Fibroblast of villous mesenchyme (primary cell): ENCODE results near the gene SHC2. TPM values are rescaled to one million over a fixed set of nuclear protein-coding genes. Genes with fewer than 3 reads are reported as not detected.
"Not testable (repeated sequence)": the region's sequence is repeated elsewhere in the genome, so short reads cannot be mapped to it uniquely, and the experiment has no call there.

Experiments
- DNase-seq: peaks from one replicate; pipeline ENCODE4 v3.0.0-alpha.2; 2010; ENCODE audit warnings: low read depth
- H3K4me3 ChIP-seq: 2 replicates; pipeline ENCODE4 v1.5.1; 2011; ENCODE audit warnings: low read depth, mild to moderate bottlenecking, low read length
- CTCF ChIP-seq: IDR thresholded peaks from 2 replicates; pipeline ENCODE4 v1.5.1; 2012; ENCODE audit warnings: low read depth, mild to moderate bottlenecking, low read length; ENCODE audit not compliant: insufficient read depth
- total RNA-seq: library from RNA; depleted of rRNA; stranded (reverse); fragments of >200 nt; gene quantifications from 2 replicates; pipeline ENCODE4 v1.2.3, GENCODE V29; 2012

Gene SHC2
- total RNA-seq, 1 donor = 0.43 TPM

GRCh38 chr19:397321-397720 is 63.5 kb downstream of the SHC2 start:
- no peak overlapping the region for H3K4me3 ChIP-seq
- DNase-seq = no peak
- no peak for TF ChIP-seq CTCF

- TF ChIP-seq CTCF = no peak
- no peak overlapping the region for H3K4me3 ChIP-seq
- DNase-seq = no peak
These were observed 65.4 kb downstream of the SHC2 start for GRCh38 chr19:395467-395866.

- not testable (repeated sequence) for H3K4me3 ChIP-seq, DNase-seq
These were observed 66.0 kb downstream of the SHC2 start for GRCh38 chr19:394857-395256.

- DNase-seq = not testable (repeated sequence)
These were observed 67.3 kb downstream of the SHC2 start for GRCh38 chr19:393560-393959.

GRCh38 chr19:392375-392970 is 68.4 kb downstream of the SHC2 start:
- DNase-seq = no peak
- no peak overlapping the region for H3K4me3 ChIP-seq
- no peak for TF ChIP-seq CTCF

More at GRCh38 chr19:393560-393959, 67.3 kb downstream of the SHC2 start:
- not testable (repeated sequence) for H3K4me3 ChIP-seq

GRCh38 chr19:391726-392374 is 69.0 kb downstream of the SHC2 start:
- no peak for DNase-seq
- no peak overlapping the region for H3K4me3 ChIP-seq
- TF ChIP-seq CTCF = no peak

GRCh38 chr19:391207-391557 is 69.7 kb downstream of the SHC2 start:
- no peak for TF ChIP-seq CTCF
- H3K4me3 ChIP-seq = no peak overlapping the region
- no peak for DNase-seq

- no peak overlapping the region for H3K4me3 ChIP-seq
- no peak for TF ChIP-seq CTCF
- no peak for DNase-seq
These were observed 70.2 kb downstream of the SHC2 start for GRCh38 chr19:390386-391206.
